ENCODE data around the gene PAPPA2.
"Not testable (repeated sequence)": the region's sequence is repeated elsewhere in the genome, so short reads cannot be mapped to it uniquely, and the experiment has no call there.

The PAPPA2 gene

DNA sequence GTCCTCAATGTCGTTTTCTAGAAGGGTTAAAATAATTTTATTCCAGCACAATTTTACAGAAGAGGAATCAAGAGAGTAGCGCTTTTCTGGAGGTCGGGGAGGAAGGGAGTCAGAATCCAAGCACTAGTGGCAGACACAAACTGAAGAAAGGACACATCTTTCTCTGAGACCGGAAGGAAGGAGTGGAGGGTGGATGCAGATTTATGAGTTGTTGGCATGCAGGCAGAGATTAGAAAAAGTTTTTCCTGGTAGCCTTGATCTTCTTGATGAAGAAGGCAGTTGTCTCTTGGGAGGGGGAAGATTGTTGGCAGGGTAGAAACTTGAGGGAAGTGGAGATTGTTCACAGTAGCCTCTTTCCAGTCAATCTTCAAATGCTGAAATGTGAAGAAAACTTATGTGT lies 149.8 kb downstream of the PAPPA2 start:
- DNase-seq = no peak

GRCh38 chr1:176617881-176618280 lies 154.9 kb downstream of the PAPPA2 start:
- DNase-seq = no peak

- DNase-seq = no peak
These were observed 156.3 kb downstream of the PAPPA2 start for GRCh38 chr1:176619261-176619660.

DNA sequence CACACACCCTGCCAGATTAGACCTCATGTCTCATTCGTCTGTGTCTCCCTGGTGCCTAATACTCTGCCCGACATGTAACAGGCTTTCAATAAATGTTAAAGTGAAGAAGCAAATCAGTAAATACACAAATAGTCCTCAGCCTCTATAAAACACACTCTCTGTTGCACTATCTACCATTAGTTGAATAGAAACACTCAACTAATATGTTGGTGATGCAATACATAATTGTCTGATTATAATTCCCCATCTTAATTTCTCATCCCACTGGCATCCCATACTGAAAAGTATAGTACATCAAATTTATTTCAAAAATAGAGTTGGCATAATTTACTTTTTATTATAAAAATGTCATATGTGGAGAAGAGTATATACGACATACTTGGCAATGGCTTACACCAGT lies 162.4 kb downstream of the PAPPA2 start:
- DNase-seq = no peak

DNA sequence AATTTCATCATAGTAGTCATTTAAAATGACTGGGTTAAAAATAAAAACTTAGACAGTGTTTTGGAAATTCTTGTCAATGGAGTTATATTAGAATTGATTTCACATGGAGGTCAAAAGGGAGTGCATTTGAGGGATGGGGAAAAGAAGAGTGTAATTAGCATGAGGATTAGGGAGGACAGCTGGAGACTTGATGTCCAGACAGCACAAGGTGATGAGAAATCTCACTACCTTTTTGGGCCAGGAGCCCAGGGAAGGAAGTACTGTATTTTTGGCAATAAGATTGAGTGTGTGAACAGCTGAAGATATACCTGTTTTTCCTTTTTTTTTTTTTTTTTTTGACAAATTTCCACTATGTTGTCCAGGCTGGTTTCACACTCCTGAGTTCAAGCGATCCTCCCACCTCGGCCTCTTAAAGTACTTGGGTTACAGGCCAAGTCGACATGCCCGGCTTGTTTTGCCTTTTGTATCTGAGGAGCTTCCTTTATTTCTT lies 163.6 kb downstream of the PAPPA2 start:
- DNase-seq = no peak

GRCh38 chr1:176628775-176629174 lies 165.8 kb downstream of the PAPPA2 start:
- DNase-seq = no peak

- not testable (repeated sequence) for DNase-seq
These were observed 171.8 kb downstream of the PAPPA2 start for GRCh38 chr1:176634733-176635132.

GRCh38 chr1:176638713-176639526 lies 175.9 kb downstream of the PAPPA2 start:
- no peak for DNase-seq

DNA sequence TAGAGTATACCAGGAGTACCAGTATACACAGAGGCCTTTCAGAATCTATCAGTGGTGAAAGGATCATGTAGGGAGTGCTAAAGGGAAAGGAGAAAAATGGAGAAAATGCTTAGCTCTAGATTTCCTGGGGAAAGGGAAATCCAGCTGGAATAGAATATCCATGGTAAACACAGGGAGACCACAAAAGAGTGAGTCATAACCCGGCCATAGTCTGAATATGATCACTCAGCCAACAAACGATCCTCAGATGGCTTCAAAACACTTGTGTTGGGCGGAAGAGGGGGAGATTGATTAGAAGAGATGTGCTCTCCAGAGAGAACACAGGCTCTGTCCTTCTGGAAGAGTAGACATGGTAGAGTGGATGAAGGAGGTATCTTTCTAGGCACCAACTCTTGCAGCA lies 180.6 kb downstream of the PAPPA2 start:
- DNase-seq = no peak

DNA sequence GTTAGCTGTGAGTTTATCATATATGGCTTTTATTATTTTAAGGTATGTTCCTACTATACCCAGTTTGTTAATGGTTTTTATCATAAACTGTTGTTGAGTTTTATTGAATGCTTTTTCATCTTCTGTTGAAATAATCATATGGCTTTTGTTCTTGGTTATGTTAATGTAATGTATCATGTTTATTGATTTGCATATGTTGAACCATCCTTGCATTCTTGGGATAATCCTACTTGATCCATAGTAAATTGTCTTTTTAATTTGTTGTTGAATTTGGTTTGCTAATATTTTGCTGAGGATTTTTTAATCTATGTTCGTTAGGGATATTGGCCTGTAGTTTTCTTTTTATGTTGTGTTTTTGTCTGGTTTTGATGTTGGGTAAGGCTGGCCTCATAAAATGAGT lies 185.6 kb downstream of the PAPPA2 start:
- no peak for DNase-seq

GRCh38 chr1:176656257-176656995 lies 193.5 kb downstream of the PAPPA2 start:
- no peak for DNase-seq

DNA sequence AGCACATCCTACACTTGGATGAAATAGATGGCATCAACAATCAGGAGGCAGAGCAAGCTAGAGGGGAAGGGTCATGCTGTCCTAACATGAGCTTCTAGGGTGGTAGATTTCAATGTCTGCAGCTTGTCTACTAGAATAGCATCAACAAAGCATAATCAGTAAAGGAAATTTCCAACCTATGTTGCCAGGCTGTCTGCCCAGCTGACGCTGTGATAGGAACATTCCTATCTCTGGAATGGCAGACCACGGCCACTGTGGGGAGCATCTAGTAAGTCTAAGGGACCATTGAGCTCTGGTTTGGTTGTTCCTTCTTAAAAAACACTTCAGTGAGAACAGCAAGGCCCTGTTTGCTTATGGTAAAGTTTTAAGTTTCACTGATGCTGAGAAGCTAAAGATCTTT lies 206.8 kb downstream of the PAPPA2 start:
- no peak for DNase-seq

DNA sequence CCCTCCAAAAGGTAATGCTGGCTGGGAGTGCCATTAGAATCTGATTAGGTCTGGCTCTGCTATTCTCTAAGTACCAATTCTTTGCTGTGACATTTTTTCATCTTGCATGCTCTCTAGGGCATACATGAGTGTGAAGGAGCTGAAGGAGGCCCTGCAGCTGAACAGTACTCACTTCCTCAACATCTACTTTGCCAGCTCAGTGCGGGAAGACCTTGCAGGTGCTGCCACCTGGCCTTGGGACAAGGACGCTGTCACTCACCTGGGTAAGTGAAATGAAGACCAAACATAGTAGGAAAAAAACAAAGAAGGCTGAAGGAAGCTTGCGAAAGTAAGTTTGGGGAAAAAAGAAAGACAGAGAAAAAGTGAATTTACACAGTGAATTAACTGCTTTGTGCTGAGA lies 207.9 kb downstream of the PAPPA2 start:
- no peak for DNase-seq

GRCh38 chr1:176682830-176683535 lies 220.0 kb downstream of the PAPPA2 start:
- DNase-seq = no peak

GRCh38 chr1:176691251-176692228 lies 228.6 kb downstream of the PAPPA2 start:
- peak; percentile 41 for DNase-seq

GRCh38 chr1:176692431-176692830 lies 229.5 kb downstream of the PAPPA2 start:
- no peak for DNase-seq

GRCh38 chr1:176692988-176693696 lies 230.2 kb downstream of the PAPPA2 start:
- no peak for DNase-seq

DNA sequence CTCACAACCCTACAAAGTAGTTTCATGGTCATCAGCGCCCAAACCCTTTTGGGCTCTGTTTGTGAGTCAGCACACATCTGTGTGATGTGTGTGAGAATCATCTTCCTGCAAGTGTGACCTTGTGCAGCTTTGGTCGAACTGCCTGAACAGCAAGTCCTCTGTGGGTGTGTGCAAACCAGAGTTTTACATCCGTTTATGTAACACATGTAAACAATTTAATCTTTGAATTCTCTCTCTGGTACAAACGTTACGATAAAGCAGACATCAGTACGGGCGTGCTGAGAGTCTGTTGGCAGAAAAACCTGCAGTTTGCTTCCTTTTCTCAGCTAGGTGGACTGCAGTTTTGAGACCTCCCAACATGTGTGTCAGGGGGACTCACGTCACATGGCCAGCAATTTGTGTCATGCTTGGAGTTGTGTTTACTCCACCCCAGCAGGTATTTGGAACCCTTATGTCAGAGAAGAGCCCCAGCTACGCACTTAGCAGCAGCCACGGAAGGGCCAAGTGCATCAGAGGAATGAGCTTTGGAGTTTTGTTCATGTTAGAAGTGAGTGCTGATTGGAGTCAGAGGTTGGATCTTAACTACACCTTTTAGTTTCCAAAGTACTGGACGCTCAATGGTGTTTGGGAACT lies 230.8 kb downstream of the PAPPA2 start:
- no peak for DNase-seq

GRCh38 chr1:176694713-176695112 lies 231.7 kb downstream of the PAPPA2 start:
- no peak for DNase-seq

GRCh38 chr1:176696109-176696508 lies 233.1 kb downstream of the PAPPA2 start:
- no peak for DNase-seq

GRCh38 chr1:176696689-176697088 lies 233.7 kb downstream of the PAPPA2 start:
- no peak for DNase-seq

Data from activated CD4-positive, alpha-beta T cell treated with anti-CD3 and anti-CD28 coated beads, Interleukin-2, amount 50 U/mL, for 16 hours (primary cell).